GM23248 (cell line): ENCODE results near the gene MAP4K1. TPM values are rescaled to one million over a fixed set of nuclear protein-coding genes. Genes with fewer than 3 reads are reported as not detected.

Source experiments
- DNase-seq: peaks from one replicate; pipeline ENCODE4 v3.0.0-alpha.2; 2015
- H2AFZ ChIP-seq: fragments of 200-600 bp; sonication (generic); 2 replicates; pipeline ENCODE4 v1.6.1; 2016; ENCODE audit warnings: antibody characterized with exemption
- H3F3A ChIP-seq: fragments of 200-600 bp; sonication (generic); 2 replicates; pipeline ENCODE4 v1.6.1; 2016; ENCODE audit warnings: mild to moderate bottlenecking, antibody characterized with exemption, mixed run types; ENCODE audit not compliant: insufficient read depth
- H3K27ac ChIP-seq: fragments of 200-600 bp; sonication (generic); 2 replicates; pipeline ENCODE4 v1.5.1; 2016; ENCODE audit warnings: mild to moderate bottlenecking
- H3K27me3 ChIP-seq: fragments of 200-600 bp; sonication (generic); replicated peaks from 2 replicates; pipeline ENCODE4 v1.6.1; 2016; ENCODE audit warnings: mild to moderate bottlenecking; ENCODE audit not compliant: insufficient read depth
- H3K36me3 ChIP-seq: fragments of 200-600 bp; sonication (generic); 2 replicates; pipeline ENCODE4 v1.6.1; 2016; ENCODE audit warnings: low read depth, mild to moderate bottlenecking
- H3K4me1 ChIP-seq: fragments of 200-600 bp; sonication (generic); 2 replicates; pipeline ENCODE4 v1.6.1; 2016; ENCODE audit warnings: mild to moderate bottlenecking; ENCODE audit not compliant: insufficient read depth
- H3K4me2 ChIP-seq: fragments of 200-600 bp; sonication (generic); one replicate; pipeline ENCODE4 v1.6.1; 2016; ENCODE audit warnings: mild to moderate bottlenecking; ENCODE audit not compliant: unreplicated experiment
- H3K4me3 ChIP-seq: fragments of 200-600 bp; sonication (generic); 2 replicates; pipeline ENCODE4 v1.5.1; 2016; ENCODE audit warnings: mild to moderate bottlenecking
- H3K79me2 ChIP-seq: fragments of 200-600 bp; sonication (generic); 2 replicates; pipeline ENCODE4 v1.6.1; 2016; ENCODE audit warnings: mild to moderate bottlenecking; ENCODE audit not compliant: insufficient read depth
- H3K9ac ChIP-seq: fragments of 200-600 bp; sonication (generic); 2 replicates; pipeline ENCODE4 v1.6.1; 2016; ENCODE audit warnings: mild to moderate bottlenecking
- H3K9me2 ChIP-seq: fragments of 200-600 bp; sonication (generic); 2 replicates; pipeline ENCODE4 v1.6.1; 2016; ENCODE audit warnings: mixed run types, mild to moderate bottlenecking, moderate library complexity; ENCODE audit not compliant: insufficient read depth
- H3K9me3 ChIP-seq: fragments of 200-600 bp; sonication (generic); one replicate; pipeline ENCODE4 v1.6.1; 2017; ENCODE audit warnings: low read depth
- H4K20me1 ChIP-seq: fragments of 200-600 bp; sonication (generic); 2 replicates; pipeline ENCODE4 v1.6.0; 2016; ENCODE audit not compliant: insufficient read depth
- EZH2 ChIP-seq: fragments of 200-600 bp; sonication (generic); IDR thresholded peaks from 2 replicates; pipeline ENCODE4 v1.6.1; 2018; ENCODE audit warnings: antibody characterized with exemption, mild to moderate bottlenecking; ENCODE audit not compliant: insufficient read depth, poor library complexity, severe bottlenecking
- EZH2phosphoT487 ChIP-seq: fragments of 200-600 bp; sonication (generic); IDR thresholded peaks from 2 replicates; pipeline ENCODE4 v1.6.1; 2018; ENCODE audit warnings: antibody characterized with exemption, moderate library complexity, mild to moderate bottlenecking, low read depth; ENCODE audit not compliant: insufficient read depth
- WGBS, 2 experiments: methylation state at CpG; one replicate each; pipeline ENCODE4 v1.1.6; 2015 to 2017; ENCODE audit warnings: low lambda C conversion rate in 2 of 2, low coverage in 1 of 2; ENCODE audit errors: missing lambda C conversion rate in 2 of 2; 5-methylcytosine and 5-hydroxymethylcytosine counted together
- in situ Hi-C: fragments of 300-500 bp; cut with MboI; formaldehyde crosslinking; loops from 2 replicates; pipeline ENCODE4 v1.15.0; 2020
- polyA plus RNA-seq: library from polyadenylated mRNA; unstranded; fragments of >200 nt; fragmentation: Nextera tagmentation; extraction: Ambion mirVana; gene quantifications from 2 replicates; pipeline ENCODE4 v1.2.1, GENCODE V29; 2016
- total RNA-seq: library from RNA; depleted of rRNA; stranded (reverse); fragments of >200 nt; shearing (Covaris generic); gene quantifications from 2 replicates; pipeline ENCODE4 v1.2.3, GENCODE V29; 2014; rRNA removed

Gene MAP4K1
- total RNA-seq (not detected in 2 replicates), polyA plus RNA-seq (0.63 and 1.0 TPM in 2 replicates)

DNA sequence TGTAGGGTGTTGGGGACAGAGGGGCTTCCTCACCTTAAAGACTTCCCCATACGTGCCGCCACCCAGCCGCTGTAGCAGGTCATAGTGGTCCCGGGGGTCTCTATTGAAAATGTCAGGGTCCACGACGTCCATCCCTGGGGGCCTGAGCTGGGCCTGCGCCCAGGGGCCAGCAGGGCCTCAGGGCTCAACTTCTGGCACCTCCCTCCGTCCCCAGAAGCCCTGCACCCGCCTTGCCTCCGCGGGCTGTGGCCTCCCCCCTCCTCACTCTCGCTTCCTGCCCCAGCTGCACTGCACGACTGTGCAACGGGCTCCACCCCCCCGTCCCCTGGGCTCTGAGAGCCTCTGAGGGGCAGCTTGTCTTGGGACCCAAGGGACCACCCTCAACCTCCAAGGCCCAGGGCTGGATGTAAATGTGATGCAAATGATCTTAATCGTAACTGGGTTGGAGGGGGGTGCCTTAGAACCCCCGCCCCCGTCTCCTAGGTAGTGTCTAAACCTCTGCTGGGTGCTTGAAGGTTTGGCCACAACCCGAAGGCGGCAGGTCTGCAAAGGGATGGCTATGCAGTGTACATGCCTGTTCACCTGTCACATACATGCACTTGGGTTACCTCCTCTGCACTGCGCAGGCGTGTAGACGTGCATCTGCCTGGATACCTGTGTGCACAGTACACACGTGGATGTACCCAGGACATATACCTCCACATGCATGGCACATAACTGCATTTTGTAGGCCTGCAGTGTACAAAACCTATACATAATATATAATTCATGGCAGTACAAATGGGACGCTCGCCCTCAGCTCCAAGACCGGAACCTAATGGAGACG lies at the start of gene MAP4K1:
Gene MAP4K1, minus strand, starts transcription at position 190 of the 826 bp plus-strand sequence. Its CDS starts 58 bp downstream, at position 132.
- 45 to 55% methylated on average over 26 to 28 of the region's 28 CpGs for WGBS, 2 experiments
- Histone ChIP-seq H3K27ac (peak within 1 kb of the TSS; percentile 51), H3K4me2 (peak within 1 kb of the TSS; percentile 69)

DNA sequence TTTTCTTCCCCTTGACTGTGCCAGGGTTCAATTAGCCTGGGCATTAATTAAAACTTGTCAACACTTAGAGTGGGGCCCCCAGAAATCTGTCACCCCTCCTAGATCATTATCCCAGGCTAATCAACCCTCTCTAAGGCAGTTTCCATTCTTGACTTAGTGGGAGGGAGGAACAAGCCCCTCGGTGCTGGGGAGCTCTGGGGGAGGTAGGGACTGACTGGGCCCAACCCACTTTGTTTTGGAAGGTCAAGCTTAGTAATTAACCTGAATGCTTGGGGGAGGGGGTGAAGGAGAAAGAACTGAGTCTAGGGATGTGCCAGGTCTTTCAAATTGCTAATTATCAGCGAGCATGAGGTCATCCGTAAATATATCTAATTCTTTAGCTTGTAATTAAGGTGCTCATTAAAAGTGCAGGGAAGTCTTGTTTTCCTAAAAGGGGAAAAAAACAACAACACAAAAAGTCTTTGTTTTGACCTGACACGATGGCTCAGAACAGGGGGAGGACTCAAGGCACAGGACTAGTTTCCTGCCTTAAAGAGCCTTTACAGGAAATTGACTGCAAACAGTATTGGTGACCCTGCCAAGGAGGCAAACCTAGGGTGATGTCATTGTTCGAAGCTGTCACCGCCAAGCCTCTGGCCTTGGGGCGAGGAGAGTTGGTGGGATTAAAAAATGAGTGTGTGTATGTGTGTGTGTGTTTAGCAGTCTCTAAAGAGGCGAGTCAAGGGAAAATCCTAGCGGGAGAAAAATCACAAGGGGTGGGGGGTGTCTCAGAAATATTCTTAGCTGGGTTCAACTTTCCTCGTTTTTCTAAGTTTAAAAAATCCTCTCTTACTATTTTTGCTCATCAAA lies 49.1 kb upstream of the MAP4K1 start:
- in situ Hi-C loops: no loop called here
- WGBS, 2 experiments: 24 to 30% methylated on average over 10 of the region's 10 CpGs
- DNase-seq: peak; percentile 90
- peak overlapping the region; percentile 74 for H3K9ac ChIP-seq
- no peaks in the 10 kb centered on the region for H3K9me2 ChIP-seq
- peaks cover 100% of the 10 kb centered on the region for H3K79me2 ChIP-seq
- H3K36me3 ChIP-seq: 0 out of 2 replicates have a peak, but pooled peaks cover 3% of the 10 kb centered on the region
- H3K4me1 ChIP-seq: peaks cover 76% of the 10 kb centered on the region
- no peaks in the 10 kb centered on the region for H3K9me3 ChIP-seq
- no peaks in the 10 kb centered on the region for H3K27me3 ChIP-seq
- H3K27ac ChIP-seq: peak overlapping the region; percentile 91
- H2AFZ ChIP-seq: no peak overlapping the region
- H3K4me3 ChIP-seq: peak overlapping the region; percentile 36
- no peaks in the 10 kb centered on the region; the same call in 1 of the 2 replicates for H4K20me1 ChIP-seq
- peaks cover 80% of the 10 kb centered on the region for H3F3A ChIP-seq
- no peak for TF ChIP-seq EZH2
- no peak for TF ChIP-seq EZH2phosphoT487
- peak overlapping the region; percentile 73 for H3K4me2 ChIP-seq

More for the DNA sequence above, at the start of gene MAP4K1:
- Histone ChIP-seq H3K4me1 (0 out of 2 replicates have a peak, but pooled peaks cover 8% of the 10 kb centered on the region), H3F3A (no peaks in the 10 kb centered on the region), H3K9me3 (no peaks in the 10 kb centered on the region), H3K9ac (peak within 1 kb of the TSS; percentile 94), H3K4me3 (peak within 1 kb of the TSS; percentile 87), H4K20me1 (no peaks in the 10 kb centered on the region), H3K36me3 (peaks cover 11% of the 10 kb centered on the region), H3K27me3 (no peaks in the 10 kb centered on the region), H3K9me2 (no peaks in the 10 kb centered on the region), H2AFZ (peak within 1 kb of the TSS; percentile 95), H3K79me2 (peaks cover 33% of the 10 kb centered on the region)
- TF ChIP-seq EZH2: no peak
- TF ChIP-seq EZH2phosphoT487: no peak
- in situ Hi-C loops: no loop called here
- no peak for DNase-seq

DNA sequence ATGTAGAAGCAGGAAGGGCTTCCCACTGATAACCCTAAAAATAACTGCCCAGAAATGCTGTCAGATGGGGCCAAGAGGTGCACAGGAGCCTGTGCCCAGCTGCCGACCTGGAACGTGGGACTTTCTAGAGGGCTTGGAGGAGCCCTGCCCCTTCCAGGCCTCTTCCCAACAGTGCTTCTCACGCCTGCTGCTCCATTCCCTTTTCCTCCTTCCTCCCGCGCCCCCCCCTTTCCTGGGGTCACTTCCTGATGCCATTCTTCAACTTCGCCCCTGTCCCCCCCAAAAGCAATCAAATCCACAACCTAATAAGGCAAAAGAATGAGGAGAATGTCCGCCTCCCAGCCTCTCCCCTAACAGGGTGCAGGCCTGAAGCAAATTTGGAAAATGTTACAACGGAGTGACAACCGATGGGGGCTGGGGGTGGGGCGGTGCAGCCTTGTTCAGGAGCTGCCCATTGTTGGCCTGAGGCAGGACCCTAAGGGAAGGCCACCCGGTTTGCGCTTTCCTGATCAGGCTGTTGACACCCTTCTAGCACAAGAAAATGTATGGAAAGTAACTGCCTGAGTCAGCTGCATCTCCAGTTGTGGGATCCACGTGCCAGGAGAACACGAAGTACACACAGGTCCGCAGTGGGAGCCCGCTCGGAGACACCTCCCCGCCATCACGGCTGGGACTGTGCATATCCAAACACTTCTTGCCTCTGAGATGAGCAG lies 48.4 kb upstream of the MAP4K1 start:
- in situ Hi-C loops: no loop called here
- no peak overlapping the region for H2AFZ ChIP-seq
- peaks cover 100% of the 10 kb centered on the region for H3K79me2 ChIP-seq
- 0 out of 2 replicates have a peak, but pooled peaks cover 3% of the 10 kb centered on the region for H3K36me3 ChIP-seq
- peak; percentile 54 for DNase-seq
- peaks cover 75% of the 10 kb centered on the region for H3K4me1 ChIP-seq
- 45 to 54% methylated on average over 17 to 19 of the region's 19 CpGs for WGBS, 2 experiments
- H3K4me2 ChIP-seq: peak overlapping the region; percentile 73
- H3K9ac ChIP-seq: peak overlapping the region; percentile 74
- H3K27ac ChIP-seq: peak overlapping the region; percentile 91
- H3K27me3 ChIP-seq: no peaks in the 10 kb centered on the region
- no peaks in the 10 kb centered on the region for H3K9me2 ChIP-seq
- TF ChIP-seq EZH2: no peak
- no peak for TF ChIP-seq EZH2phosphoT487
- H3K4me3 ChIP-seq: peak overlapping the region; percentile 21; the same call in 1 of the 2 replicates
- H4K20me1 ChIP-seq: no peaks in the 10 kb centered on the region; the same call in 1 of the 2 replicates
- peaks cover 72% of the 10 kb centered on the region for H3F3A ChIP-seq
- no peaks in the 10 kb centered on the region for H3K9me3 ChIP-seq
